GM23338 (cell line): ENCODE measurements around the gene NEURL1B. TPM values are rescaled to one million over a fixed set of nuclear protein-coding genes. Genes with fewer than 3 reads are reported as not detected.

Experiments used
- ATAC-seq: fragments of 200-7000 bp; cut with Tn5 transposase; 3 replicates; pipeline ENCODE4 v1.9.1; 2020
- DNase-seq: peaks from one replicate; pipeline ENCODE4 v3.0.0-alpha.2; 2015; ENCODE audit warnings: low spot score
- H2AFZ ChIP-seq: fragments of 200-600 bp; sonication (generic); 2 replicates; pipeline ENCODE4 v1.8.0; 2016; ENCODE audit warnings: antibody characterized with exemption, mild to moderate bottlenecking, moderate library complexity
- H3F3A ChIP-seq: fragments of 200-600 bp; sonication (generic); replicated peaks from 2 replicates; pipeline ENCODE4 v1.8.0; 2017; ENCODE audit warnings: antibody characterized with exemption, mixed run types, low read depth
- H3K27ac ChIP-seq: fragments of 200-600 bp; sonication (generic); 2 replicates; pipeline ENCODE4 v1.6.1; 2016; ENCODE audit warnings: low read depth
- H3K27me3 ChIP-seq: fragments of 200-600 bp; sonication (generic); 2 replicates; pipeline ENCODE4 v1.8.0; 2016; ENCODE audit warnings: mild to moderate bottlenecking, mixed run types, moderate library complexity; ENCODE audit not compliant: insufficient read depth
- H3K36me3 ChIP-seq: fragments of 200-600 bp; sonication (generic); 2 replicates; pipeline ENCODE4 v1.8.0; 2016; ENCODE audit warnings: mild to moderate bottlenecking; ENCODE audit not compliant: insufficient read depth
- H3K4me1 ChIP-seq: fragments of 200-600 bp; sonication (generic); 2 replicates; pipeline ENCODE4 v1.8.0; 2016; ENCODE audit warnings: mild to moderate bottlenecking, moderate library complexity; ENCODE audit not compliant: insufficient read depth
- H3K4me2 ChIP-seq: fragments of 200-600 bp; sonication (generic); 2 replicates; pipeline ENCODE4 v1.7.1; 2017; ENCODE audit warnings: mixed run types
- H3K4me3 ChIP-seq: fragments of 200-600 bp; sonication (generic); 2 replicates; pipeline ENCODE4 v1.6.1; 2016; ENCODE audit warnings: mixed run types
- H3K79me2 ChIP-seq: fragments of 200-600 bp; sonication (generic); replicated peaks from 2 replicates; pipeline ENCODE4 v1.8.0; 2017; ENCODE audit warnings: mild to moderate bottlenecking; ENCODE audit not compliant: insufficient read depth
- H3K9me2 ChIP-seq: fragments of 200-600 bp; sonication (generic); 2 replicates; pipeline ENCODE4 v1.8.0; 2017; ENCODE audit not compliant: insufficient read depth
- H4K20me1 ChIP-seq: fragments of 200-600 bp; sonication (generic); replicated peaks from 2 replicates; pipeline ENCODE4 v1.8.0; 2017; ENCODE audit warnings: mild to moderate bottlenecking; ENCODE audit not compliant: insufficient read depth
- H3K27ac Mint-ChIP-seq: 2 replicates; pipeline ENCODE4 v1.8.0; 2020; ENCODE audit warnings: inconsistent platforms, mild to moderate bottlenecking, moderate library complexity, mixed read lengths
- H3K27me3 Mint-ChIP-seq: 3 replicates; pipeline ENCODE4 v1.8.0; 2022; ENCODE audit warnings: low read depth, mild to moderate bottlenecking, moderate library complexity, mixed read lengths, inconsistent platforms; ENCODE audit not compliant: insufficient read depth, poor library complexity
- H3K36me3 Mint-ChIP-seq: 3 replicates; pipeline ENCODE4 v1.8.0; 2021; ENCODE audit warnings: low read depth, mild to moderate bottlenecking, inconsistent platforms, moderate library complexity, mixed read lengths
- H3K4me1 Mint-ChIP-seq: 3 replicates; pipeline ENCODE4 v1.8.0; 2020; ENCODE audit warnings: mild to moderate bottlenecking, inconsistent platforms, mixed read lengths
- H3K4me3 Mint-ChIP-seq: 3 replicates; pipeline ENCODE4 v1.8.0; 2021; ENCODE audit warnings: moderate library complexity, mild to moderate bottlenecking, inconsistent platforms, mixed read lengths
- H3K9me3 Mint-ChIP-seq: 3 replicates; pipeline ENCODE4 v1.8.0; 2020; ENCODE audit warnings: moderate library complexity, mild to moderate bottlenecking, inconsistent platforms, mixed read lengths
- CREB1 ChIP-seq: fragments of 250-450 bp; sonication (Bioruptor Pico); IDR thresholded peaks from 2 replicates; pipeline ENCODE4 v1.5.0; 2020; ENCODE audit warnings: low read depth, mild to moderate bottlenecking, moderate library complexity
- EZH2 ChIP-seq: fragments of 200-600 bp; sonication (generic); IDR thresholded peaks from one replicate; pipeline ENCODE4 v1.8.0; 2017; ENCODE audit warnings: antibody characterized with exemption, mild to moderate bottlenecking, low read depth; ENCODE audit not compliant: unreplicated experiment
- EZH2phosphoT487 ChIP-seq: fragments of 200-600 bp; sonication (generic); IDR thresholded peaks from one replicate; pipeline ENCODE4 v1.8.1; 2018; ENCODE audit warnings: antibody characterized with exemption; ENCODE audit not compliant: unreplicated experiment
- JUNB ChIP-seq: IDR thresholded peaks from one replicate; pipeline ENCODE4 v1.6.1; 2016; ENCODE audit warnings: antibody characterized with exemption; ENCODE audit not compliant: unreplicated experiment
- NANOG ChIP-seq: IDR thresholded peaks from 2 replicates; pipeline ENCODE4 v1.6.1; 2016; ENCODE audit warnings: antibody characterized with exemption, borderline replicate concordance
- POLR2AphosphoS5 ChIP-seq: IDR thresholded peaks from 2 replicates; pipeline ENCODE4 v1.6.1; 2016; ENCODE audit warnings: antibody characterized with exemption, low read depth
- STAT1 ChIP-seq: IDR thresholded peaks from one replicate; pipeline ENCODE4 v1.6.1; 2016; ENCODE audit warnings: antibody characterized with exemption; ENCODE audit not compliant: unreplicated experiment
- ZNF114 ChIP-seq: fragments of 250-450 bp; sonication (Bioruptor Pico); IDR thresholded peaks from 2 replicates; pipeline ENCODE4 v1.5.0; 2020; ENCODE audit warnings: mild to moderate bottlenecking, moderate library complexity
- ZNF331 ChIP-seq: fragments of 250-450 bp; sonication (Bioruptor Pico); IDR thresholded peaks from 2 replicates; pipeline ENCODE4 v1.5.0; 2020; ENCODE audit warnings: low read depth, mild to moderate bottlenecking, moderate library complexity
- polyA plus RNA-seq: library from polyadenylated mRNA; unstranded; fragments of >200 nt; fragmentation: Nextera tagmentation; extraction: Ambion mirVana; gene quantifications from 2 replicates; pipeline ENCODE4 v1.2.1, GENCODE V29; 2016
- total RNA-seq: library from RNA; depleted of rRNA; stranded (reverse); fragments of >200 nt; shearing (Covaris generic); gene quantifications from 2 replicates; pipeline ENCODE4 v1.2.3, GENCODE V29; 2014
- TF ChIP-seq, protein P1 (sequence below): IDR thresholded peaks from 2 replicates; pipeline ENCODE4 v1.6.1; 2016; ENCODE audit warnings: antibody characterized with exemption
- TF ChIP-seq, protein P2 (sequence below), 2 experiments: fragments of 200-600 bp in 1 of 2; sonication (generic) in 1 of 2; conservative IDR thresholded peaks; 2 replicates each; pipeline versions ENCODE4 v1.5.1 to v1.6.1; 2016 to 2017; ENCODE audit warnings: antibody characterized with exemption in 2 of 2, low read depth in 2 of 2, mild to moderate bottlenecking in 2 of 2, moderate library complexity in 1 of 2
- TF ChIP-seq, protein P3 (sequence below): IDR thresholded peaks from one replicate; pipeline ENCODE4 v1.6.1; 2018; ENCODE audit warnings: antibody characterized with exemption; ENCODE audit not compliant: unreplicated experiment
- TF ChIP-seq, protein P4 (sequence below): fragments of 250-450 bp; sonication (Bioruptor Pico); IDR thresholded peaks from 2 replicates; pipeline ENCODE4 v1.5.0; 2020; ENCODE audit warnings: mild to moderate bottlenecking, moderate library complexity

The NEURL1B gene
- total and polyA plus RNA-seq, 2 experiments from 2014 or later, result 1.9 to 13.3 TPM

DNA sequence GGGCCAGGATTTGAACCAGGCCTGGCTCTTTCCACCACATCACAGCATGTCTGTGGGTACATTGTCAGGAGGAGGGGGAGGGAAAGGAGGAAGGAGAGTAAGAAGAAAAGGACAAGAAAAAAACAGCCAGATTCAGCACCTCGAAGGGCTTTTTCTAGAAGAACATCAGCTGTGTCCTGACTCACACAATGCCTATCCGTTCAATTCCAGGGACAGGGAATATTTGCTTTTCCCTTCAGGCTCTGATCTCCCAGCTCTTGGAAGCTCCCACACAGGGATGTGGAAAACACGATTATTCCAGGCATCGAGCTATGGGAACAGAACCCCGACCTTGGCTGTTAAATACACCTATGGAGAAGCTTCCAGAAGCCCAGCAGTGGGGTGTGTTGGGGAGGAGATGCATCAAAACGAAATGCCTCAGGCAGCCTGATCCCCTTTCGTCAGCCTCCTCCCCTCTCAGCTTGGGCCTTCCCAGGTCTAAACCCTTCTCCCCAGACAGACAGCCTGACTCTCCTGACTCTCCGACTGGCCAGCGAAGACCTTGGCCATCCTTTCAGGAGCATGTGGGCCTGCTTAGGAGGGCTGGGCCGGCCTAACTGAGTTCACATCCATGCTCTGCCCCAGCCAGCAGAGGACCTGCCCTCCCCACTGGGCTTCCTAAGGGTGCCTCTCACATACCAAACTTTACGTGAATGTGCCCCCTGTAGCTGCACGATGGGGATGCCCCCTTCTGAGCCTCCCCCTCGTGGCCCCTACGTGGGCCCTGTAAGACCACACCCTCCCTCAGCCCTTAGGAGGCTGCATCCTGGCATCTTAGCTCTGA lies 54.4 kb downstream of the NEURL1B start:
- Histone ChIP-seq H3K4me2 (no peak overlapping the region), H2AFZ (no peak overlapping the region), H3F3A (0 out of 2 replicates have a peak, but pooled peaks cover 3% of the 10 kb centered on the region), H3K27me3 (peaks cover 8% of the 10 kb centered on the region; the same call in 1 of the 2 replicates), H3K36me3 (no peaks in the 10 kb centered on the region), H3K9me2 (no peaks in the 10 kb centered on the region), H3K27ac (no peak overlapping the region), H3K79me2 (no peaks in the 10 kb centered on the region), H3K4me3 (no peak overlapping the region), H4K20me1 (no peaks in the 10 kb centered on the region), H3K4me1 (peaks cover 6% of the 10 kb centered on the region; the same call in 1 of the 2 replicates)
- Mint-ChIP-seq H3K9me3 (no peaks in the 10 kb centered on the region), H3K27ac (no peak overlapping the region), H3K27me3 (peaks cover 10% of the 10 kb centered on the region), H3K4me3 (no peak overlapping the region), H3K4me1 (peaks cover 29% of the 10 kb centered on the region), H3K36me3 (no peaks in the 10 kb centered on the region; the same call in 2 of the 3 replicates)
- ATAC-seq (no peak), DNase-seq (no peak)
- TF ChIP-seq, protein P1, sequence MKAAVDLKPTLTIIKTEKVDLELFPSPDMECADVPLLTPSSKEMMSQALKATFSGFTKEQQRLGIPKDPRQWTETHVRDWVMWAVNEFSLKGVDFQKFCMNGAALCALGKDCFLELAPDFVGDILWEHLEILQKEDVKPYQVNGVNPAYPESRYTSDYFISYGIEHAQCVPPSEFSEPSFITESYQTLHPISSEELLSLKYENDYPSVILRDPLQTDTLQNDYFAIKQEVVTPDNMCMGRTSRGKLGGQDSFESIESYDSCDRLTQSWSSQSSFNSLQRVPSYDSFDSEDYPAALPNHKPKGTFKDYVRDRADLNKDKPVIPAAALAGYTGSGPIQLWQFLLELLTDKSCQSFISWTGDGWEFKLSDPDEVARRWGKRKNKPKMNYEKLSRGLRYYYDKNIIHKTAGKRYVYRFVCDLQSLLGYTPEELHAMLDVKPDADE, result no peak
- TF ChIP-seq, protein P2, sequence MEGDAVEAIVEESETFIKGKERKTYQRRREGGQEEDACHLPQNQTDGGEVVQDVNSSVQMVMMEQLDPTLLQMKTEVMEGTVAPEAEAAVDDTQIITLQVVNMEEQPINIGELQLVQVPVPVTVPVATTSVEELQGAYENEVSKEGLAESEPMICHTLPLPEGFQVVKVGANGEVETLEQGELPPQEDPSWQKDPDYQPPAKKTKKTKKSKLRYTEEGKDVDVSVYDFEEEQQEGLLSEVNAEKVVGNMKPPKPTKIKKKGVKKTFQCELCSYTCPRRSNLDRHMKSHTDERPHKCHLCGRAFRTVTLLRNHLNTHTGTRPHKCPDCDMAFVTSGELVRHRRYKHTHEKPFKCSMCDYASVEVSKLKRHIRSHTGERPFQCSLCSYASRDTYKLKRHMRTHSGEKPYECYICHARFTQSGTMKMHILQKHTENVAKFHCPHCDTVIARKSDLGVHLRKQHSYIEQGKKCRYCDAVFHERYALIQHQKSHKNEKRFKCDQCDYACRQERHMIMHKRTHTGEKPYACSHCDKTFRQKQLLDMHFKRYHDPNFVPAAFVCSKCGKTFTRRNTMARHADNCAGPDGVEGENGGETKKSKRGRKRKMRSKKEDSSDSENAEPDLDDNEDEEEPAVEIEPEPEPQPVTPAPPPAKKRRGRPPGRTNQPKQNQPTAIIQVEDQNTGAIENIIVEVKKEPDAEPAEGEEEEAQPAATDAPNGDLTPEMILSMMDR (conservative IDR thresholded peaks at IDR 0.05; ENCODE audit: low read depth in 2 of 2), result no peak
- TF ChIP-seq, protein P3, sequence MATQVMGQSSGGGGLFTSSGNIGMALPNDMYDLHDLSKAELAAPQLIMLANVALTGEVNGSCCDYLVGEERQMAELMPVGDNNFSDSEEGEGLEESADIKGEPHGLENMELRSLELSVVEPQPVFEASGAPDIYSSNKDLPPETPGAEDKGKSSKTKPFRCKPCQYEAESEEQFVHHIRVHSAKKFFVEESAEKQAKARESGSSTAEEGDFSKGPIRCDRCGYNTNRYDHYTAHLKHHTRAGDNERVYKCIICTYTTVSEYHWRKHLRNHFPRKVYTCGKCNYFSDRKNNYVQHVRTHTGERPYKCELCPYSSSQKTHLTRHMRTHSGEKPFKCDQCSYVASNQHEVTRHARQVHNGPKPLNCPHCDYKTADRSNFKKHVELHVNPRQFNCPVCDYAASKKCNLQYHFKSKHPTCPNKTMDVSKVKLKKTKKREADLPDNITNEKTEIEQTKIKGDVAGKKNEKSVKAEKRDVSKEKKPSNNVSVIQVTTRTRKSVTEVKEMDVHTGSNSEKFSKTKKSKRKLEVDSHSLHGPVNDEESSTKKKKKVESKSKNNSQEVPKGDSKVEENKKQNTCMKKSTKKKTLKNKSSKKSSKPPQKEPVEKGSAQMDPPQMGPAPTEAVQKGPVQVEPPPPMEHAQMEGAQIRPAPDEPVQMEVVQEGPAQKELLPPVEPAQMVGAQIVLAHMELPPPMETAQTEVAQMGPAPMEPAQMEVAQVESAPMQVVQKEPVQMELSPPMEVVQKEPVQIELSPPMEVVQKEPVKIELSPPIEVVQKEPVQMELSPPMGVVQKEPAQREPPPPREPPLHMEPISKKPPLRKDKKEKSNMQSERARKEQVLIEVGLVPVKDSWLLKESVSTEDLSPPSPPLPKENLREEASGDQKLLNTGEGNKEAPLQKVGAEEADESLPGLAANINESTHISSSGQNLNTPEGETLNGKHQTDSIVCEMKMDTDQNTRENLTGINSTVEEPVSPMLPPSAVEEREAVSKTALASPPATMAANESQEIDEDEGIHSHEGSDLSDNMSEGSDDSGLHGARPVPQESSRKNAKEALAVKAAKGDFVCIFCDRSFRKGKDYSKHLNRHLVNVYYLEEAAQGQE, result no peak
- TF ChIP-seq STAT1 (no peak), POLR2AphosphoS5 (no peak), EZH2 (no peak), ZNF114 (CRISPR knock-in tag) (no peak), NANOG (no peak), EZH2phosphoT487 (no peak), ZNF331 (no peak), JUNB (no peak), CREB1 (CRISPR knock-in tag) (no peak)
- TF ChIP-seq, protein P4, sequence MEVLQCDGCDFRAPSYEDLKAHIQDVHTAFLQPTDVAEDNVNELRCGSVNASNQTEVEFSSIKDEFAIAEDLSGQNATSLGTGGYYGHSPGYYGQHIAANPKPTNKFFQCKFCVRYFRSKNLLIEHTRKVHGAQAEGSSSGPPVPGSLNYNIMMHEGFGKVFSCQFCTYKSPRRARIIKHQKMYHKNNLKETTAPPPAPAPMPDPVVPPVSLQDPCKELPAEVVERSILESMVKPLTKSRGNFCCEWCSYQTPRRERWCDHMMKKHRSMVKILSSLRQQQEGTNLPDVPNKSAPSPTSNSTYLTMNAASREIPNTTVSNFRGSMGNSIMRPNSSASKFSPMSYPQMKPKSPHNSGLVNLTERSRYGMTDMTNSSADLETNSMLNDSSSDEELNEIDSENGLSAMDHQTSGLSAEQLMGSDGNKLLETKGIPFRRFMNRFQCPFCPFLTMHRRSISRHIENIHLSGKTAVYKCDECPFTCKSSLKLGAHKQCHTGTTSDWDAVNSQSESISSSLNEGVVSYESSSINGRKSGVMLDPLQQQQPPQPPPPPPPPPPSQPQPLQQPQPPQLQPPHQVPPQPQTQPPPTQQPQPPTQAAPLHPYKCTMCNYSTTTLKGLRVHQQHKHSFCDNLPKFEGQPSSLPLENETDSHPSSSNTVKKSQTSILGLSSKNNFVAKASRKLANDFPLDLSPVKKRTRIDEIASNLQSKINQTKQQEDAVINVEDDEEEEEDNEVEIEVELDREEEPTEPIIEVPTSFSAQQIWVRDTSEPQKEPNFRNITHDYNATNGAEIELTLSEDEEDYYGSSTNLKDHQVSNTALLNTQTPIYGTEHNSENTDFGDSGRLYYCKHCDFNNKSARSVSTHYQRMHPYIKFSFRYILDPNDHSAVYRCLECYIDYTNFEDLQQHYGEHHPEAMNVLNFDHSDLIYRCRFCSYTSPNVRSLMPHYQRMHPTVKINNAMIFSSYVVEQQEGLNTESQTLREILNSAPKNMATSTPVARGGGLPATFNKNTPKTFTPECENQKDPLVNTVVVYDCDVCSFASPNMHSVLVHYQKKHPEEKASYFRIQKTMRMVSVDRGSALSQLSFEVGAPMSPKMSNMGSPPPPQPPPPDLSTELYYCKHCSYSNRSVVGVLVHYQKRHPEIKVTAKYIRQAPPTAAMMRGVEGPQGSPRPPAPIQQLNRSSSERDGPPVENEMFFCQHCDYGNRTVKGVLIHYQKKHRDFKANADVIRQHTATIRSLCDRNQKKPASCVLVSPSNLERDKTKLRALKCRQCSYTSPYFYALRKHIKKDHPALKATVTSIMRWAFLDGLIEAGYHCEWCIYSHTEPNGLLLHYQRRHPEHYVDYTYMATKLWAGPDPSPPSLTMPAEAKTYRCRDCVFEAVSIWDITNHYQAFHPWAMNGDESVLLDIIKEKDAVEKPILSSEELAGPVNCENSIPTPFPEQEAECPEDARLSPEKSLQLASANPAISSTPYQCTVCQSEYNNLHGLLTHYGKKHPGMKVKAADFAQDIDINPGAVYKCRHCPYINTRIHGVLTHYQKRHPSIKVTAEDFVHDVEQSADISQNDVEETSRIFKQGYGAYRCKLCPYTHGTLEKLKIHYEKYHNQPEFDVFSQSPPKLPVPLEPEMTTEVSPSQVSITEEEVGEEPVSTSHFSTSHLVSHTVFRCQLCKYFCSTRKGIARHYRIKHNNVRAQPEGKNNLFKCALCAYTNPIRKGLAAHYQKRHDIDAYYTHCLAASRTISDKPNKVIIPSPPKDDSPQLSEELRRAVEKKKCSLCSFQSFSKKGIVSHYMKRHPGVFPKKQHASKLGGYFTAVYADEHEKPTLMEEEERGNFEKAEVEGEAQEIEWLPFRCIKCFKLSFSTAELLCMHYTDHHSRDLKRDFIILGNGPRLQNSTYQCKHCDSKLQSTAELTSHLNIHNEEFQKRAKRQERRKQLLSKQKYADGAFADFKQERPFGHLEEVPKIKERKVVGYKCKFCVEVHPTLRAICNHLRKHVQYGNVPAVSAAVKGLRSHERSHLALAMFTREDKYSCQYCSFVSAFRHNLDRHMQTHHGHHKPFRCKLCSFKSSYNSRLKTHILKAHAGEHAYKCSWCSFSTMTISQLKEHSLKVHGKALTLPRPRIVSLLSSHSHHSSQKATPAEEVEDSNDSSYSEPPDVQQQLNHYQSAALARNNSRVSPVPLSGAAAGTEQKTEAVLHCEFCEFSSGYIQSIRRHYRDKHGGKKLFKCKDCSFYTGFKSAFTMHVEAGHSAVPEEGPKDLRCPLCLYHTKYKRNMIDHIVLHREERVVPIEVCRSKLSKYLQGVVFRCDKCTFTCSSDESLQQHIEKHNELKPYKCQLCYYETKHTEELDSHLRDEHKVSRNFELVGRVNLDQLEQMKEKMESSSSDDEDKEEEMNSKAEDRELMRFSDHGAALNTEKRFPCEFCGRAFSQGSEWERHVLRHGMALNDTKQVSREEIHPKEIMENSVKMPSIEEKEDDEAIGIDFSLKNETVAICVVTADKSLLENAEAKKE (CRISPR knock-in tag), result no peak
